K562 (cell line): Measurements from ENCODE around the gene MYO3B. TPM values are rescaled to one million over a fixed set of nuclear protein-coding genes. Genes with fewer than 3 reads are reported as not detected.

Source experiments
- ATAC-seq: fragments of 200-7000 bp; cut with Tn5 transposase; 3 replicates; pipeline ENCODE4 v1.9.1; 2020; ENCODE audit warnings: moderate library complexity
- BruUV-seq: library from RNA; stranded (reverse); fragments of 400-500 nt; replicated peaks from 2 replicates; lab custom pipeline; 2021; lab: Mats Ljungman, UMichigan
- CTCF ChIA-PET: fragments of 300-600 bp; formaldehyde crosslinking; extraction: SDS; loops from one replicate; lab custom pipeline; 2021; ENCODE audit warnings: low intra/inter-chr PET ratio; lab: Yijun Ruan, JAX
- POLR2A ChIA-PET: fragments of 300-600, 350-650 bp; sonication (Branson Sonifier 250); formaldehyde crosslinking; extraction: SDS; loops from one replicate; lab custom pipeline; 2021; ENCODE audit warnings: antibody characterized with exemption, inconsistent platforms; lab: Yijun Ruan, JAX
- DNase-seq, 4 experiments: peaks; one replicate each; pipeline versions ENCODE4 v3.0.0 to v3.0.0-alpha.2; 2011 to 2018; ENCODE audit warnings: low spot score in 3 of 4, mixed read lengths in 3 of 4; ENCODE audit errors: extremely low read depth in 1 of 4
- FAIRE-seq: peaks from 2 replicates; lab custom pipeline; 2011; peaks lifted over from hg19 to GRCh38; lab: Jason Lieb, UNC
- H2AFZ ChIP-seq: 2 replicates; pipeline ENCODE4 v1.6.0; 2011; ENCODE audit warnings: low read depth, low read length, control low read depth, inconsistent platforms
- H3K27ac ChIP-seq: fragments of 200-600 bp; 3 replicates; pipeline ENCODE4 v1.8.0; 2011; ENCODE audit warnings: low read depth, mild to moderate bottlenecking, control low read depth, inconsistent platforms, low read length, moderate library complexity, mixed read lengths; ENCODE audit errors: extremely low read depth
- H3K27me3 ChIP-seq, 2 experiments: fragments of 300-600 bp in 1 of 2; 2 replicates in 1 of 2; 3 replicates in 1 of 2; pipeline versions ENCODE4 v1.6.0 to v1.8.0; 2011; ENCODE audit warnings: inconsistent platforms in 2 of 2, low read length in 2 of 2, mild to moderate bottlenecking in 1 of 2, mixed read lengths in 1 of 2, moderate library complexity in 1 of 2; ENCODE audit not compliant: control insufficient read depth in 2 of 2, insufficient read depth in 2 of 2
- H3K36me3 ChIP-seq: fragments of 300-600 bp; 3 replicates; pipeline ENCODE4 v1.8.0; 2011; ENCODE audit warnings: mild to moderate bottlenecking, low read length, inconsistent platforms; ENCODE audit not compliant: control insufficient read depth, insufficient read depth
- H3K4me1 ChIP-seq, 2 experiments: fragments of 200-600 bp in 1 of 2; replicated peaks in 1 of 2; 2 replicates in 1 of 2; 3 replicates in 1 of 2; pipeline versions ENCODE4 v1.5.1 to v1.8.0; 2011; ENCODE audit warnings: inconsistent platforms in 2 of 2, low read length in 2 of 2, mild to moderate bottlenecking in 1 of 2, mixed read lengths in 1 of 2, moderate library complexity in 1 of 2; ENCODE audit not compliant: control insufficient read depth in 2 of 2, insufficient read depth in 2 of 2
- H3K4me2 ChIP-seq: 2 replicates; pipeline ENCODE4 v1.6.1; 2011; ENCODE audit warnings: low read length, control low read depth, inconsistent platforms, mixed read lengths; ENCODE audit not compliant: insufficient read depth
- H3K4me3 ChIP-seq: fragments of 200-600 bp; sonication (generic), shearing (Covaris generic); 2 replicates; pipeline ENCODE4 v1.5.1; 2016; ENCODE audit warnings: control low read depth, inconsistent platforms
- H3K79me2 ChIP-seq: fragments of 200-600 bp; 3 replicates; pipeline ENCODE4 v1.8.0; 2011; ENCODE audit warnings: low read length, inconsistent platforms; ENCODE audit not compliant: control insufficient read depth, insufficient read depth
- H3K9ac ChIP-seq, 2 experiments: 2 replicates each; pipeline versions ENCODE4 v1.6.0 to v1.6.1; 2011; ENCODE audit warnings: low read depth in 2 of 2, low read length in 2 of 2, control low read depth in 1 of 2, inconsistent platforms in 1 of 2, mild to moderate bottlenecking in 1 of 2, mixed read lengths in 1 of 2; ENCODE audit not compliant: insufficient read depth in 1 of 2
- H3K9me1 ChIP-seq: one replicate; pipeline ENCODE4 v1.6.0; 2011; ENCODE audit warnings: inconsistent platforms, mild to moderate bottlenecking, low read length, moderate library complexity; ENCODE audit not compliant: control insufficient read depth, insufficient read depth
- H3K9me3 ChIP-seq: replicated peaks from 2 replicates; pipeline ENCODE4 v1.5.1; 2011; ENCODE audit warnings: low read depth, low read length, inconsistent platforms; ENCODE audit not compliant: control insufficient read depth, insufficient read depth
- H4K20me1 ChIP-seq: replicated peaks from 2 replicates; pipeline ENCODE4 v1.6.1; 2011; ENCODE audit warnings: low read length, inconsistent platforms, mixed read lengths; ENCODE audit not compliant: control insufficient read depth, insufficient read depth
- ARID1B ChIP-seq: fragments of 450-650 bp; IDR thresholded peaks from 2 replicates; pipeline ENCODE4 v1.6.1; 2016; ENCODE audit warnings: antibody characterized with exemption, mild to moderate bottlenecking, inconsistent platforms
- ARID4B ChIP-seq: sonication (generic); formaldehyde crosslinking; IDR thresholded peaks from 2 replicates; pipeline ENCODE4 v1.8.0; 2022; ENCODE audit warnings: mild to moderate bottlenecking, missing genetic modification reagents
- EHMT2 ChIP-seq: fragments of 450-650 bp; IDR thresholded peaks from 2 replicates; pipeline ENCODE4 v1.6.1; 2018; ENCODE audit warnings: antibody characterized with exemption
- FOSL1 ChIP-seq: fragments of 200-800 bp; sonication (Bioruptor generic); conservative IDR thresholded peaks from 2 replicates; pipeline ENCODE4 v1.6.1; 2016; ENCODE audit warnings: missing genetic modification characterization, missing compliant biosample characterization
- FOXJ3 ChIP-seq: sonication (generic); formaldehyde crosslinking; IDR thresholded peaks from 2 replicates; pipeline ENCODE4 v1.4.0; 2020; ENCODE audit warnings: mild to moderate bottlenecking, missing genetic modification reagents
- NFIC ChIP-seq: fragments of 450-650 bp; IDR thresholded peaks from 2 replicates; pipeline ENCODE4 v1.6.1; 2017; ENCODE audit warnings: mild to moderate bottlenecking, inconsistent platforms
- NFIX ChIP-seq: fragments of 250-450 bp; sonication (Bioruptor Pico); IDR thresholded peaks from 2 replicates; pipeline ENCODE4 v1.4.0; 2020; ENCODE audit warnings: low read depth, mild to moderate bottlenecking, moderate library complexity
- SOX6 ChIP-seq: fragments of 450-650 bp; IDR thresholded peaks from 2 replicates; pipeline ENCODE4 v1.6.1; 2014; ENCODE audit warnings: mild to moderate bottlenecking
- ZBED1 ChIP-seq: IDR thresholded peaks from 2 replicates; pipeline ENCODE4 v1.6.1; 2014
- ZFP36 ChIP-seq: fragments of 150-350 bp; IDR thresholded peaks from 2 replicates; pipeline ENCODE4 v1.6.1; 2018; ENCODE audit warnings: low read length, low read depth; ENCODE audit not compliant: partially characterized antibody
- ZNF146 ChIP-seq: IDR thresholded peaks from one replicate; pipeline ENCODE4 v1.6.1; 2018; ENCODE audit warnings: missing compliant biosample characterization; ENCODE audit not compliant: unreplicated experiment
- ZNF347 ChIP-seq: fragments of 450-650 bp; formaldehyde crosslinking; IDR thresholded peaks from 2 replicates; pipeline ENCODE4 v1.4.0; 2020; ENCODE audit warnings: low read depth, mild to moderate bottlenecking, moderate library complexity
- WGBS: fragments of 100-300 bp; shearing (Covaris generic); methylation state at CpG from one replicate; pipeline ENCODE4 v1.1.6; 2016; ENCODE audit warnings: low coverage, mixed read lengths; ENCODE audit not compliant: insufficient coverage; ENCODE audit errors: missing lambda C conversion rate; 5-methylcytosine and 5-hydroxymethylcytosine counted together
- in situ Hi-C: fragments of 300-500 bp; cut with MboI; formaldehyde crosslinking; loops from 4 replicates; pipeline ENCODE4 v1.15.0; 2018; ENCODE audit warnings: inconsistent platforms, mixed read lengths
- intact Hi-C: fragments of 100-400 bp; cut with micrococcal nuclease; formaldehyde crosslinking; loops from 2 replicates; pipeline ENCODE4 v1.14.2; 2022
- polyA plus RNA-seq, 8 experiments: library from polyadenylated mRNA; depleted of rRNA in 4 of 8; stranded (reverse) in 5 of 8; unstranded in 3 of 8; fragments of >200 nt; fragmentation: Nextera tagmentation in 2 of 8; fragmentation: Illumina TruSeq in 1 of 8; extraction: Ambion mirVana in 2 of 8; extraction: Trizol in 1 of 8; gene quantifications; 2 replicates each; pipeline versions ENCODE4 v1.2.1 to v1.2.3, GENCODE V29; 2011 to 2014; ENCODE audit warnings: inconsistent platforms in 1 of 8, missing spikeins in 1 of 8
- total RNA-seq, 7 experiments: library from RNA; depleted of rRNA in 6 of 7; stranded (reverse); fragments of >200 nt in 6 of 7; fragmentation: Illumina TruSeq in 2 of 7; extraction: Trizol in 2 of 7; gene quantifications; 2 replicates each; pipeline versions ENCODE4 v1.2.1 to v1.2.3, GENCODE V29; 2011 to 2021; ENCODE audit warnings: low replicate concordance in 1 of 7
- TF ChIP-seq, protein P1 (sequence below): fragments of 250-450 bp; sonication (Bioruptor Pico); IDR thresholded peaks from 2 replicates; pipeline ENCODE4 v1.5.0; 2021
- TF ChIP-seq, protein P2 (sequence below): fragments of 450-650 bp; IDR thresholded peaks from 2 replicates; pipeline ENCODE4 v1.6.1; 2016; ENCODE audit warnings: low read depth, mild to moderate bottlenecking, moderate library complexity

The MYO3B gene
- total and polyA plus RNA-seq, 9 of the 15 experiments (the other 6 are each of a cell fraction or from before 2014, with no cell fraction given): 2.7 to 6.5 (median 3.6) TPM

DNA sequence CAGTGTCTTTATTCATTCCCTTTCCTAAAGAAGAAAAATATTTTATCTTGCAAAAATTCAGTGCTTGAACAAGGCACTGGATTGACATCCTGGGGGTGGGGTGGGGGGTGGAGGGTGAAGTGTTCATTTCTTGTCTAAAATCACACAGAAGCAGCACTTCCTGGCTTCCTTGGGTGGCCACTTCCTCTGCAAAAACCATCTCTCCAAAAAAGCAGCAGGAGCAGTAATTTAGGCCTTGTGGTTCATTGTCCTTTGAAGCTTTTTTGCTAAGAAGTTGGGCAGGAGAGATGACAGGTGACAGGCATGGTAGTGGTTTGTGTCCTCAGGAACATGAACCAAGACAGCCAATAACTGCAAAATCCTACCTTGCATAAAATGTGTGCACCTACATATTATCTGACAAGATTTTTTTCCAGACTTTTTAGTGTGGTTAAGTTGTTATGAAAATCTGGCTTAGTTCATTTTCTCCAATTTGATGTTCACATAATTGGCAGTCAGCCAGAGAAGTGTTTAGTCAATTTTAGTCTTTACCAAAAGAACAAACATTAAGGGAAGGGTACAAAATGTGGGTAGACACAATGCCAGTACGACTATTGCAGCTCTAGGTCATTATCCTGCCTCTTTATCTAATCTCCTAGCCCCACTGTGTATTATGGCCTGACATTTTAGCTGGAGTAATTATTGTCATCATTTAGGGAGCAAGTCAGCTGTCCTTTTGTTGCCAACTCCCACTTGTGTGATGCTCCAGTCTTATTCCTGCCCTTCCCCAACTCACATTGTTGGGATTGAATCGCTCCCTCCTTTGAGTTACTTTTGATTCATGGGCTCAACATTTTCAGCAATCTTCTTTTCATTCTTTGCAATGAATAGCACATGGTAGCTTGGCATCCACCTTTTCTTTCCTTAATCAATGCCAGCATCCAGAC, 177.2 kb downstream of the MYO3B start:
- ATAC-seq: no peak; the same call in 2 of the 3 replicates
- POLR2A ChIA-PET: interaction anchor here (0.7 to 1.0 kb wide), 3 partner anchors 11 to 143 kb away, joined by 3 read pairs; no protein-coding TSS in a partner anchor
- 15% methylated on average over 2 of the region's 2 CpGs for WGBS
- no peak for TF ChIP-seq ZBED1
- peak; percentile 21; the same call in 1 of the 2 replicates for TF ChIP-seq ARID1B
- TF ChIP-seq ZNF146 (CRISPR knock-in tag): no peak
- TF ChIP-seq ZFP36: no peak
- TF ChIP-seq, protein P1, sequence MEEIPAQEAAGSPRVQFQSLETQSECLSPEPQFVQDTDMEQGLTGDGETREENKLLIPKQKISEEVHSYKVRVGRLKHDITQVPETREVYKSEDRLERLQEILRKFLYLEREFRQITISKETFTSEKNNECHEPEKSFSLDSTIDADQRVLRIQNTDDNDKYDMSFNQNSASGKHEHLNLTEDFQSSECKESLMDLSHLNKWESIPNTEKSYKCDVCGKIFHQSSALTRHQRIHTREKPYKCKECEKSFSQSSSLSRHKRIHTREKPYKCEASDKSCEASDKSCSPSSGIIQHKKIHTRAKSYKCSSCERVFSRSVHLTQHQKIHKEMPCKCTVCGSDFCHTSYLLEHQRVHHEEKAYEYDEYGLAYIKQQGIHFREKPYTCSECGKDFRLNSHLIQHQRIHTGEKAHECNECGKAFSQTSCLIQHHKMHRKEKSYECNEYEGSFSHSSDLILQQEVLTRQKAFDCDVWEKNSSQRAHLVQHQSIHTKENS (CRISPR knock-in tag): no peak
- TF ChIP-seq ARID4B (CRISPR knock-in tag): no peak
- no peak for TF ChIP-seq EHMT2
- TF ChIP-seq, protein P2, sequence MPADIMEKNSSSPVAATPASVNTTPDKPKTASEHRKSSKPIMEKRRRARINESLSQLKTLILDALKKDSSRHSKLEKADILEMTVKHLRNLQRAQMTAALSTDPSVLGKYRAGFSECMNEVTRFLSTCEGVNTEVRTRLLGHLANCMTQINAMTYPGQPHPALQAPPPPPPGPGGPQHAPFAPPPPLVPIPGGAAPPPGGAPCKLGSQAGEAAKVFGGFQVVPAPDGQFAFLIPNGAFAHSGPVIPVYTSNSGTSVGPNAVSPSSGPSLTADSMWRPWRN: peak; percentile 52; the same call in 1 of the 2 replicates
- peak; percentile 75 for TF ChIP-seq NFIX
- peak; percentile 95 for TF ChIP-seq NFIC
- TF ChIP-seq SOX6: peak; percentile 20; the same call in 1 of the 2 replicates
- no peak for TF ChIP-seq FOXJ3 (CRISPR knock-in tag)
- TF ChIP-seq FOSL1 (tag): no peak
- no peak for TF ChIP-seq ZNF347 (CRISPR knock-in tag)

More for the DNA sequence above, 177.2 kb downstream of the MYO3B start:
- H3K4me2 ChIP-seq: no peak overlapping the region
- no peak overlapping the region for H3K9ac ChIP-seq
- no peaks in the 10 kb centered on the region for H3K27me3 ChIP-seq
- H3K9me3 ChIP-seq: no peaks in the 10 kb centered on the region; the same call in 1 of the 2 replicates
- DNase-seq: peak in 1 of 4 experiments; percentile 27
- H2AFZ ChIP-seq: no peak overlapping the region; the same call in 1 of the 2 replicates
- no peaks in the 10 kb centered on the region for H3K9me1 ChIP-seq
- peaks cover 0 to 21% of the 10 kb centered on the region in 2 experiments; a peak in 3 of 5 replicates for H3K4me1 ChIP-seq
- no peak overlapping the region for H3K4me3 ChIP-seq
- no peak for FAIRE-seq
- intact Hi-C loops: no loop called here
- no TSS peak for BruUV-seq
- CTCF ChIA-PET: no interaction called here
- no peak overlapping the region for H3K27ac ChIP-seq
- in situ Hi-C loops: no loop called here
- no peaks in the 10 kb centered on the region for H4K20me1 ChIP-seq
- H3K36me3 ChIP-seq: no peaks in the 10 kb centered on the region
- no peaks in the 10 kb centered on the region for H3K79me2 ChIP-seq
